Adrenal gland (tissue), 5 donors: ENCODE results near the gene SPAG8.

Source experiments
- CTCF ChIP-seq, 6 experiments: fragments of 450-650 bp in 4 of 6; fragments of 200-600 bp in 2 of 6; sonication (generic) in 1 of 6; IDR thresholded peaks; 1 replicate in 5 of 6; 2 replicates in 1 of 6; pipeline versions ENCODE4 v1.5.1 to v1.8.0; 2016 to 2021; ENCODE audit warnings: antibody characterized with exemption in 6 of 6, mild to moderate bottlenecking in 2 of 6, moderate library complexity in 1 of 6
- POLR2A ChIP-seq, 2 donors: fragments of 450-650 bp; IDR thresholded peaks; one replicate each; pipeline ENCODE4 v1.6.1; 2017; ENCODE audit warnings: antibody characterized with exemption in 2 of 2, mild to moderate bottlenecking in 2 of 2, moderate library complexity in 1 of 2
- donor health status: DM: no; HTN: no; CAD: no.

- TF ChIP-seq CTCF (IDR thresholded peaks at IDR 0.05) (no peak), POLR2A (IDR thresholded peaks at IDR 0.05) (no peak)
These were observed 40.3 kb upstream of the SPAG8 start for GRCh38 chr9:35852267-35852815.
